ENCODE measurements around the gene LCP1. TPM values are rescaled to one million over a fixed set of nuclear protein-coding genes. Genes with fewer than 3 reads are reported as not detected.

LCP1 gene
- total RNA-seq, 1 donor from 2014 or later = 1.2 TPM

GRCh38 chr13:46106839-46107371 is 75.1 kb downstream of the LCP1 start:
- TF ChIP-seq CTCF (IDR thresholded peaks at IDR 0.05) = no peak
- H3K27ac Mint-ChIP-seq (ENCODE audit: unreplicated experiment) = no peak overlapping the region
- H3K36me3 Mint-ChIP-seq (ENCODE audit: low read depth) = no peaks in the 10 kb centered on the region
- H3K27me3 Mint-ChIP-seq (ENCODE audit: low read depth) = peaks cover 2% of the 10 kb centered on the region
- DNase-seq (ENCODE audit: low spot score) = no peak
- H3K4me3 Mint-ChIP-seq (ENCODE audit: unreplicated experiment) = no peak overlapping the region
- no peaks in the 10 kb centered on the region for H3K4me1 Mint-ChIP-seq (ENCODE audit: low read depth)
- H3K9me3 Mint-ChIP-seq (ENCODE audit: low read depth) = no peaks in the 10 kb centered on the region

GRCh38 chr13:46104868-46105267 is 77.1 kb downstream of the LCP1 start, which contains the start of gene CPB2:
CPB2 (minus strand) TSS chr13:46105033; CDS start chr13:46105009, 24 bp downstream.
- no peak for TF ChIP-seq CTCF (IDR thresholded peaks at IDR 0.05)
- no peak for DNase-seq (ENCODE audit: low spot score)
- H3K4me1 Mint-ChIP-seq (ENCODE audit: low read depth) = peaks cover 8% of the 10 kb centered on the region
- no peaks in the 10 kb centered on the region for H3K36me3 Mint-ChIP-seq (ENCODE audit: low read depth)
- no peaks in the 10 kb centered on the region for H3K9me3 Mint-ChIP-seq (ENCODE audit: low read depth)
- peaks cover 2% of the 10 kb centered on the region for H3K27me3 Mint-ChIP-seq (ENCODE audit: low read depth)
- H3K27ac Mint-ChIP-seq (ENCODE audit: unreplicated experiment) = no peak within 1 kb of the TSS
- no peak within 1 kb of the TSS for H3K4me3 Mint-ChIP-seq (ENCODE audit: unreplicated experiment)

GRCh38 chr13:46103037-46103436 is 78.9 kb downstream of the LCP1 start:
- H3K4me3 Mint-ChIP-seq (ENCODE audit: unreplicated experiment) = no peak overlapping the region
- H3K27ac Mint-ChIP-seq (ENCODE audit: unreplicated experiment) = no peak overlapping the region
- H3K9me3 Mint-ChIP-seq (ENCODE audit: low read depth) = no peaks in the 10 kb centered on the region
- peaks cover 2% of the 10 kb centered on the region for H3K27me3 Mint-ChIP-seq (ENCODE audit: low read depth)
- DNase-seq (ENCODE audit: low spot score) = no peak
- H3K36me3 Mint-ChIP-seq (ENCODE audit: low read depth) = no peaks in the 10 kb centered on the region
- no peak for TF ChIP-seq CTCF (IDR thresholded peaks at IDR 0.05)
- H3K4me1 Mint-ChIP-seq (ENCODE audit: low read depth) = peaks cover 9% of the 10 kb centered on the region

- no peaks in the 10 kb centered on the region for H3K27me3 Mint-ChIP-seq (ENCODE audit: low read depth)
Observed at GRCh38 chr13:46102255-46102605, 79.7 kb downstream of the LCP1 start.

GRCh38 chr13:46101484-46102254 is 80.3 kb downstream of the LCP1 start:
- H3K4me3 Mint-ChIP-seq (ENCODE audit: unreplicated experiment) = no peak overlapping the region
- no peaks in the 10 kb centered on the region for H3K27me3 Mint-ChIP-seq (ENCODE audit: low read depth)
- no peaks in the 10 kb centered on the region for H3K9me3 Mint-ChIP-seq (ENCODE audit: low read depth)
- no peaks in the 10 kb centered on the region for H3K36me3 Mint-ChIP-seq (ENCODE audit: low read depth)
- TF ChIP-seq CTCF (IDR thresholded peaks at IDR 0.05) = no peak
- H3K4me1 Mint-ChIP-seq (ENCODE audit: low read depth) = peaks cover 12% of the 10 kb centered on the region
- no peak overlapping the region for H3K27ac Mint-ChIP-seq (ENCODE audit: unreplicated experiment)
- no peak for DNase-seq (ENCODE audit: low spot score)

More at GRCh38 chr13:46102255-46102605, 79.7 kb downstream of the LCP1 start:
- no peak for TF ChIP-seq CTCF (IDR thresholded peaks at IDR 0.05)
- Mint-ChIP-seq H3K4me1 (ENCODE audit: low read depth) (peaks cover 9% of the 10 kb centered on the region), H3K4me3 (ENCODE audit: unreplicated experiment) (no peak overlapping the region), H3K27ac (ENCODE audit: unreplicated experiment) (no peak overlapping the region), H3K9me3 (ENCODE audit: low read depth) (no peaks in the 10 kb centered on the region), H3K36me3 (ENCODE audit: low read depth) (no peaks in the 10 kb centered on the region)
- no peak for DNase-seq (ENCODE audit: low spot score)
